Parathyroid adenoma (tissue), 2 donors: Measurements from ENCODE around the gene FNIP1.

Experiments
- H2AFZ ChIP-seq: fragments of 300-600 bp; sonication (generic); one replicate; pipeline ENCODE4 v1.7.0; 2017; ENCODE audit warnings: antibody characterized with exemption, mild to moderate bottlenecking
- H3K27ac ChIP-seq: fragments of 300-600 bp; sonication (generic); one replicate; pipeline ENCODE4 v1.7.0; 2017
- H3K27me3 ChIP-seq: fragments of 300-600 bp; sonication (generic); one replicate; pipeline ENCODE4 v1.7.0; 2017; ENCODE audit warnings: low read length; ENCODE audit not compliant: control insufficient read depth, insufficient read depth
- H3K36me3 ChIP-seq: fragments of 300-600 bp; sonication (generic); one replicate; pipeline ENCODE4 v1.7.0; 2017; ENCODE audit warnings: low read length; ENCODE audit not compliant: control insufficient read depth, insufficient read depth
- H3K4me1 ChIP-seq: fragments of 300-600 bp; sonication (generic); one replicate; pipeline ENCODE4 v1.7.0; 2017; ENCODE audit warnings: control low read depth
- H3K4me2 ChIP-seq: fragments of 300-600 bp; sonication (generic); one replicate; pipeline ENCODE4 v1.7.0; 2017; ENCODE audit warnings: low read length
- H3K4me3 ChIP-seq: fragments of 300-600 bp; sonication (generic); one replicate; pipeline ENCODE4 v1.7.0; 2017; ENCODE audit warnings: low read depth, low read length
- H3K79me2 ChIP-seq: fragments of 300-600 bp; sonication (generic); one replicate; pipeline ENCODE4 v1.7.0; 2017; ENCODE audit warnings: control low read depth
- H3K9ac ChIP-seq: fragments of 300-600 bp; sonication (generic); one replicate; pipeline ENCODE4 v1.7.0; 2017; ENCODE audit warnings: mild to moderate bottlenecking
- H3K9me3 ChIP-seq: fragments of 300-600 bp; sonication (generic); one replicate; pipeline ENCODE4 v1.7.0; 2017; ENCODE audit warnings: low read length; ENCODE audit not compliant: control insufficient read depth
- TF ChIP-seq, protein P1 (sequence below): fragments of 300-600 bp; sonication (generic); IDR thresholded peaks from one replicate; pipeline ENCODE4 v1.7.0; 2017; ENCODE audit warnings: antibody characterized with exemption, mild to moderate bottlenecking
- donor health status: primary hyperparathyroidism.

Gene FNIP1

GRCh38 chr5:131633830-131634229 lies 163.0 kb downstream of the FNIP1 start:
- Histone ChIP-seq H3K9ac (no peak overlapping the region), H3K36me3 (no peaks in the 10 kb centered on the region), H3K9me3 (no peaks in the 10 kb centered on the region), H3K4me2 (peak overlapping the region; percentile 77), H3K79me2 (peaks cover 46% of the 10 kb centered on the region), H3K4me1 (peaks cover 11% of the 10 kb centered on the region), H3K27ac (no peak overlapping the region), H2AFZ (no peak overlapping the region), H3K4me3 (peak overlapping the region; percentile 86), H3K27me3 (no peaks in the 10 kb centered on the region)
- TF ChIP-seq, protein P1, sequence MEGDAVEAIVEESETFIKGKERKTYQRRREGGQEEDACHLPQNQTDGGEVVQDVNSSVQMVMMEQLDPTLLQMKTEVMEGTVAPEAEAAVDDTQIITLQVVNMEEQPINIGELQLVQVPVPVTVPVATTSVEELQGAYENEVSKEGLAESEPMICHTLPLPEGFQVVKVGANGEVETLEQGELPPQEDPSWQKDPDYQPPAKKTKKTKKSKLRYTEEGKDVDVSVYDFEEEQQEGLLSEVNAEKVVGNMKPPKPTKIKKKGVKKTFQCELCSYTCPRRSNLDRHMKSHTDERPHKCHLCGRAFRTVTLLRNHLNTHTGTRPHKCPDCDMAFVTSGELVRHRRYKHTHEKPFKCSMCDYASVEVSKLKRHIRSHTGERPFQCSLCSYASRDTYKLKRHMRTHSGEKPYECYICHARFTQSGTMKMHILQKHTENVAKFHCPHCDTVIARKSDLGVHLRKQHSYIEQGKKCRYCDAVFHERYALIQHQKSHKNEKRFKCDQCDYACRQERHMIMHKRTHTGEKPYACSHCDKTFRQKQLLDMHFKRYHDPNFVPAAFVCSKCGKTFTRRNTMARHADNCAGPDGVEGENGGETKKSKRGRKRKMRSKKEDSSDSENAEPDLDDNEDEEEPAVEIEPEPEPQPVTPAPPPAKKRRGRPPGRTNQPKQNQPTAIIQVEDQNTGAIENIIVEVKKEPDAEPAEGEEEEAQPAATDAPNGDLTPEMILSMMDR = no peak

DNA sequence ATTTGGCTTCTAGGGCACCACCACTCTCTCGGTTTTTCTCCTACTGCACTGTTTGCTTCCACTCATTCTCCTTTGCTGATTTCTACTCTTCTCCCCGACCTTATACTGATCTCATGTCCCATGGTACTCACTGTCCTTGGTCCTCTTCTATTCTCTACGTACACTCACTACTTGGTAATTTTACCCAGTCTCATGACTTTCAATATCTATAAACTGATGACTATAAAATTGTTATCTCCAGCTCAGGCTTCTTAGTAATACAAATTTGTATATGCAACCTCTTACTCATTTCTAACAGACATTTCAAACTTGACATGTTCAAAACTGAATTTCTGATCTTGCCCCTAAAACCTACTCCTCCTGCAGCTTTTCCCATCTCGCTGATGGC lies 165.9 kb downstream of the FNIP1 start:
- H3K4me3 ChIP-seq = no peak overlapping the region
- H3K4me2 ChIP-seq = no peak overlapping the region
- H3K4me1 ChIP-seq = peaks cover 4% of the 10 kb centered on the region
- H3K9ac ChIP-seq = no peak overlapping the region
- H2AFZ ChIP-seq = no peak overlapping the region
- no peaks in the 10 kb centered on the region for H3K27me3 ChIP-seq
- no peaks in the 10 kb centered on the region for H3K9me3 ChIP-seq
- peaks cover 64% of the 10 kb centered on the region for H3K79me2 ChIP-seq
- no peak overlapping the region for H3K27ac ChIP-seq
- TF ChIP-seq, protein P1 = no peak
- H3K36me3 ChIP-seq = no peaks in the 10 kb centered on the region

GRCh38 chr5:131630208-131630962 lies 166.4 kb downstream of the FNIP1 start:
- H3K36me3 ChIP-seq = no peaks in the 10 kb centered on the region
- no peaks in the 10 kb centered on the region for H3K27me3 ChIP-seq
- no peaks in the 10 kb centered on the region for H3K9me3 ChIP-seq
- TF ChIP-seq, protein P1 = no peak
- H3K4me2 ChIP-seq = no peak overlapping the region
- H3K9ac ChIP-seq = no peak overlapping the region
- no peak overlapping the region for H2AFZ ChIP-seq
- H3K79me2 ChIP-seq = peaks cover 68% of the 10 kb centered on the region
- peaks cover 3% of the 10 kb centered on the region for H3K4me1 ChIP-seq
- H3K27ac ChIP-seq = no peak overlapping the region
- H3K4me3 ChIP-seq = no peak overlapping the region

DNA sequence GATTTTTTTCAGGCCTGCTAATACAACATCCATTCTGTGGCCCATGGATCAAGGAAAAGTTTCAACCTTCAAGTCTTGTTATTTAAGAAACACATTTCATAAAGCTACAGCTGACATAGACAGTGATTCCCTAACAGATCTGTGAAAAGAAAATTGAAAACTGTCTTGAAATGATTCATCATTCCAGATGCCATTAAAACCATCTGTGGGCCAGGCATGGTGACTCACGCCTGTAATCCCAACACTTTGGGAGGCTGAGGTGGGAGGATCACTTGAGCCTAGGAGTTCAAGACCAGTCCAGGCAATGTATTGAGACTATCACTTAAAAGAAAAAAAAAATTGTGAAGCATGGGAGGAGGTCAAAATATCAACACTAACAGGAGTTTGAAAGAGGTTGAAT lies 167.8 kb downstream of the FNIP1 start:
- Histone ChIP-seq H3K36me3 (no peaks in the 10 kb centered on the region), H3K9me3 (no peaks in the 10 kb centered on the region), H3K27ac (no peak overlapping the region), H3K4me3 (no peak overlapping the region), H3K27me3 (no peaks in the 10 kb centered on the region), H3K79me2 (peaks cover 76% of the 10 kb centered on the region), H3K9ac (no peak overlapping the region), H3K4me2 (no peak overlapping the region), H3K4me1 (peaks cover under 1% of the 10 kb centered on the region), H2AFZ (no peak overlapping the region)
- TF ChIP-seq, protein P1 = no peak
